Osteocyte (in vitro differentiated cells): ENCODE results near the gene C4BPA. TPM values are rescaled to one million over a fixed set of nuclear protein-coding genes. Genes with fewer than 3 reads are reported as not detected.

Experiments used
- DNase-seq: peaks from one replicate; pipeline ENCODE4 v3.0.0; 2021; ENCODE audit warnings: mixed read lengths; ENCODE audit not compliant: unreplicated experiment; ENCODE audit errors: extremely low spot score
- H3K27ac Mint-ChIP-seq: one replicate; pipeline ENCODE4 v1.8.0; 2021; ENCODE audit warnings: mild to moderate bottlenecking, mixed read lengths; ENCODE audit not compliant: unreplicated experiment
- H3K27me3 Mint-ChIP-seq: one replicate; pipeline ENCODE4 v1.8.0; 2021; ENCODE audit warnings: mixed read lengths; ENCODE audit not compliant: unreplicated experiment
- H3K36me3 Mint-ChIP-seq: one replicate; pipeline ENCODE4 v1.8.0; 2021; ENCODE audit warnings: mixed read lengths; ENCODE audit not compliant: unreplicated experiment
- H3K4me1 Mint-ChIP-seq: one replicate; pipeline ENCODE4 v1.8.0; 2021; ENCODE audit warnings: mixed read lengths; ENCODE audit not compliant: unreplicated experiment
- H3K4me3 Mint-ChIP-seq: one replicate; pipeline ENCODE4 v1.8.0; 2021; ENCODE audit warnings: mild to moderate bottlenecking, moderate library complexity, mixed read lengths; ENCODE audit not compliant: unreplicated experiment
- H3K9me3 Mint-ChIP-seq: one replicate; pipeline ENCODE4 v1.8.0; 2021; ENCODE audit warnings: mixed read lengths; ENCODE audit not compliant: unreplicated experiment
- CTCF ChIP-seq: fragments of 200-600 bp; sonication (generic); IDR thresholded peaks from 2 replicates; pipeline ENCODE4 v1.5.0; 2021; ENCODE audit warnings: antibody characterized with exemption, mild to moderate bottlenecking, moderate library complexity
- total RNA-seq: library from RNA; stranded (reverse); gene quantifications from 2 replicates; pipeline ENCODE4 v1.2.1, GENCODE V29; 2021

The C4BPA gene
- total RNA-seq, 1 donor from 2014 or later, result not detected

GRCh38 chr1:207070811-207071210, 33.2 kb upstream of the C4BPA start:
- peaks cover 49% of the 10 kb centered on the region for H3K36me3 Mint-ChIP-seq
- H3K9me3 Mint-ChIP-seq, result no peaks in the 10 kb centered on the region
- H3K4me3 Mint-ChIP-seq, result no peak overlapping the region
- H3K27me3 Mint-ChIP-seq, result no peaks in the 10 kb centered on the region
- no peak overlapping the region for H3K27ac Mint-ChIP-seq
- no peak for TF ChIP-seq CTCF
- H3K4me1 Mint-ChIP-seq, result no peaks in the 10 kb centered on the region
- no peak for DNase-seq

GRCh38 chr1:207071426-207071825, 32.6 kb upstream of the C4BPA start:
- DNase-seq, result no peak
- TF ChIP-seq CTCF, result no peak
- H3K27me3 Mint-ChIP-seq, result no peaks in the 10 kb centered on the region
- peaks cover 49% of the 10 kb centered on the region for H3K36me3 Mint-ChIP-seq
- no peaks in the 10 kb centered on the region for H3K9me3 Mint-ChIP-seq
- no peak overlapping the region for H3K27ac Mint-ChIP-seq
- H3K4me3 Mint-ChIP-seq, result no peak overlapping the region
- no peaks in the 10 kb centered on the region for H3K4me1 Mint-ChIP-seq

- no peak overlapping the region for H3K4me3 Mint-ChIP-seq
- no peaks in the 10 kb centered on the region for H3K9me3 Mint-ChIP-seq
- peaks cover 46% of the 10 kb centered on the region for H3K36me3 Mint-ChIP-seq
- H3K27me3 Mint-ChIP-seq, result no peaks in the 10 kb centered on the region
- TF ChIP-seq CTCF, result no peak
- no peaks in the 10 kb centered on the region for H3K4me1 Mint-ChIP-seq
- DNase-seq, result no peak
- H3K27ac Mint-ChIP-seq, result no peak overlapping the region
Measured at GRCh38 chr1:207072233-207072632, 31.8 kb upstream of the C4BPA start.

- Mint-ChIP-seq H3K27me3 (no peaks in the 10 kb centered on the region), H3K36me3 (peaks cover 42% of the 10 kb centered on the region), H3K27ac (no peak overlapping the region), H3K4me1 (no peaks in the 10 kb centered on the region), H3K4me3 (no peak overlapping the region), H3K9me3 (no peaks in the 10 kb centered on the region)
- DNase-seq, result no peak
- no peak for TF ChIP-seq CTCF
Measured at GRCh38 chr1:207073906-207074820, 29.9 kb upstream of the C4BPA start.

DNA sequence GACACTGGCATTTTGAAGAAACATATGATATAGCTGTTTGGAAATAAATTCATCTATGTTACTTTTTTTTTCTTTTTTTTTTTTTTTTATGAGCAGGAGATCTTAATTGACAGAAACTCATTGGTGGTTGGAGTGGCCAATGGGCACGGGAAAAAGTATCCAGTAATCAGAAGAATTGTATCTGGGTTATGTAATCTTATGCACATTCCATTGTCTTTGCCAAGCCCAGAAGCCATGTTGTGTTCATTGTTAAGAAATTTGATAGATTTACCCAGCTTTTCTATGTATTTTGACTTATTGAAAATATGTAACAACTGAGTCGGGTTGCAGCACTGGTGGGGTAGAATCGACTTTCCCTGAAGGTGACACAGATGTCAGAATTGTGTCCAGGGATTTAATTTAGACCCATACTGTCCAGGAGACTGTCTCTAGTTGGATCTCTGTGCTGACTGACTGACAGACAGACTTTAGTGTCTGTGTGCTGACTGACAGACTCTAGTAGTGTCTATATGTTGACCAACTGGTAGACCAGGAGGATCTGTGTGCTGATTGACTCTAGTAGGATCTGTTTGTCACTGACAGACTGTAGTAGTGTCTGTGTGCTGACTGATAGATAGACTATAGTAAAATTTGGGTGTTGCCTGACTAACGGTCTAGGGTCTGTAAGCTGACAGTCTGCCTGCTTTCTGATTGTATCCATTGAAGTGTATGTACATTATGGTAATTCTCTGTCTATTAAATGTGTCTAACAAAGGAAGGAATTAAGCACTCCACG, 27.7 kb upstream of the C4BPA start:
- no peak for TF ChIP-seq CTCF
- peaks cover 32% of the 10 kb centered on the region for H3K36me3 Mint-ChIP-seq
- H3K4me3 Mint-ChIP-seq, result no peak overlapping the region
- peaks cover 2% of the 10 kb centered on the region for H3K27me3 Mint-ChIP-seq
- no peak overlapping the region for H3K27ac Mint-ChIP-seq
- no peaks in the 10 kb centered on the region for H3K9me3 Mint-ChIP-seq
- DNase-seq, result no peak
- no peaks in the 10 kb centered on the region for H3K4me1 Mint-ChIP-seq
